ENCODE measurements around the gene ACO2.

The ACO2 gene

GRCh38 chr22:41561788-41562187 is 92.9 kb downstream of the ACO2 start:
- no peak overlapping the region for H3K27ac ChIP-seq
- no peak for TF ChIP-seq CTCF (IDR thresholded peaks at IDR 0.05)
- TF ChIP-seq ZFX (IDR thresholded peaks at IDR 0.05; ENCODE audit: borderline replicate concordance): no peak

- no peak overlapping the region for H3K27ac ChIP-seq
- TF ChIP-seq ZFX (IDR thresholded peaks at IDR 0.05; ENCODE audit: borderline replicate concordance) (no peak), CTCF (IDR thresholded peaks at IDR 0.05) (no peak)
These were observed 93.5 kb downstream of the ACO2 start for GRCh38 chr22:41562461-41562860.

GRCh38 chr22:41563051-41563711 is 94.3 kb downstream of the ACO2 start:
- no peak overlapping the region for H3K27ac ChIP-seq
- TF ChIP-seq CTCF (IDR thresholded peaks at IDR 0.05) (no peak), ZFX (IDR thresholded peaks at IDR 0.05; ENCODE audit: borderline replicate concordance) (no peak)

GRCh38 chr22:41564563-41564962 is 95.6 kb downstream of the ACO2 start:
- no peak for TF ChIP-seq CTCF (IDR thresholded peaks at IDR 0.05)
- no peak for TF ChIP-seq ZFX (IDR thresholded peaks at IDR 0.05; ENCODE audit: borderline replicate concordance)
- H3K27ac ChIP-seq: no peak overlapping the region

- TF ChIP-seq CTCF (IDR thresholded peaks at IDR 0.05) (no peak), ZFX (IDR thresholded peaks at IDR 0.05; ENCODE audit: borderline replicate concordance) (no peak)
- no peak overlapping the region for H3K27ac ChIP-seq
These were observed 96.6 kb downstream of the ACO2 start for GRCh38 chr22:41565403-41566054.

GRCh38 chr22:41567512-41567768 is 98.5 kb downstream of the ACO2 start:
- no peak overlapping the region for H3K27ac ChIP-seq
- TF ChIP-seq CTCF (IDR thresholded peaks at IDR 0.05) (no peak), ZFX (IDR thresholded peaks at IDR 0.05; ENCODE audit: borderline replicate concordance) (no peak)

- TF ChIP-seq ZFX (IDR thresholded peaks at IDR 0.05; ENCODE audit: borderline replicate concordance) (no peak), CTCF (IDR thresholded peaks at IDR 0.05) (no peak)
- no peak overlapping the region for H3K27ac ChIP-seq
These were observed 99.9 kb downstream of the ACO2 start for GRCh38 chr22:41568811-41569210.
